ENCODE data around the gene RARA.

DNA sequence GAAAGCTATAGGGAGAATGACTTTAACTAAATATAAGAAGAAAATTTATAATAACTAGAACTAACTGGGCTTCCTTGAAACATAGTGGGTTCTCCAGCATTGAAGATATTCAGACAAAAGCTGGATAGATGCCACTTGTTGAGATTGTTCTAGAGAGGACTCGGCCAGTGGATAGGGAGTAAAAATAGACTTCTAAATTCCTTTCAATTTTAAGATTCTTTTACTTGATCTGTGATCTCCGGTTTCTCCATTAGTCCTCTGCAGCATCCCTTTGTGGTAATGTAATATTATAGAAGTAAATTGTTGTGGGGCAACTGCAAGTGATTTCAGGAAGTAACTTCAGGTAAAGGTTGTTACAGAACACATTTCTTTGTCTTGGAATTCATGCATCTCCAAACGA is 10.3 kb upstream of the RARA start:
- TF ChIP-seq, protein P1, sequence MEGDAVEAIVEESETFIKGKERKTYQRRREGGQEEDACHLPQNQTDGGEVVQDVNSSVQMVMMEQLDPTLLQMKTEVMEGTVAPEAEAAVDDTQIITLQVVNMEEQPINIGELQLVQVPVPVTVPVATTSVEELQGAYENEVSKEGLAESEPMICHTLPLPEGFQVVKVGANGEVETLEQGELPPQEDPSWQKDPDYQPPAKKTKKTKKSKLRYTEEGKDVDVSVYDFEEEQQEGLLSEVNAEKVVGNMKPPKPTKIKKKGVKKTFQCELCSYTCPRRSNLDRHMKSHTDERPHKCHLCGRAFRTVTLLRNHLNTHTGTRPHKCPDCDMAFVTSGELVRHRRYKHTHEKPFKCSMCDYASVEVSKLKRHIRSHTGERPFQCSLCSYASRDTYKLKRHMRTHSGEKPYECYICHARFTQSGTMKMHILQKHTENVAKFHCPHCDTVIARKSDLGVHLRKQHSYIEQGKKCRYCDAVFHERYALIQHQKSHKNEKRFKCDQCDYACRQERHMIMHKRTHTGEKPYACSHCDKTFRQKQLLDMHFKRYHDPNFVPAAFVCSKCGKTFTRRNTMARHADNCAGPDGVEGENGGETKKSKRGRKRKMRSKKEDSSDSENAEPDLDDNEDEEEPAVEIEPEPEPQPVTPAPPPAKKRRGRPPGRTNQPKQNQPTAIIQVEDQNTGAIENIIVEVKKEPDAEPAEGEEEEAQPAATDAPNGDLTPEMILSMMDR (conservative IDR thresholded peaks at IDR 0.05): no peak
- TF ChIP-seq ZFX (IDR thresholded peaks at IDR 0.05): no peak
